ENCODE data around the gene POU4F3.
"Not testable (repeated sequence)": the region's sequence is repeated elsewhere in the genome, so short reads cannot be mapped to it uniquely, and the experiment has no call there.

Gene POU4F3, protein sequence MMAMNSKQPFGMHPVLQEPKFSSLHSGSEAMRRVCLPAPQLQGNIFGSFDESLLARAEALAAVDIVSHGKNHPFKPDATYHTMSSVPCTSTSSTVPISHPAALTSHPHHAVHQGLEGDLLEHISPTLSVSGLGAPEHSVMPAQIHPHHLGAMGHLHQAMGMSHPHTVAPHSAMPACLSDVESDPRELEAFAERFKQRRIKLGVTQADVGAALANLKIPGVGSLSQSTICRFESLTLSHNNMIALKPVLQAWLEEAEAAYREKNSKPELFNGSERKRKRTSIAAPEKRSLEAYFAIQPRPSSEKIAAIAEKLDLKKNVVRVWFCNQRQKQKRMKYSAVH

DNA sequence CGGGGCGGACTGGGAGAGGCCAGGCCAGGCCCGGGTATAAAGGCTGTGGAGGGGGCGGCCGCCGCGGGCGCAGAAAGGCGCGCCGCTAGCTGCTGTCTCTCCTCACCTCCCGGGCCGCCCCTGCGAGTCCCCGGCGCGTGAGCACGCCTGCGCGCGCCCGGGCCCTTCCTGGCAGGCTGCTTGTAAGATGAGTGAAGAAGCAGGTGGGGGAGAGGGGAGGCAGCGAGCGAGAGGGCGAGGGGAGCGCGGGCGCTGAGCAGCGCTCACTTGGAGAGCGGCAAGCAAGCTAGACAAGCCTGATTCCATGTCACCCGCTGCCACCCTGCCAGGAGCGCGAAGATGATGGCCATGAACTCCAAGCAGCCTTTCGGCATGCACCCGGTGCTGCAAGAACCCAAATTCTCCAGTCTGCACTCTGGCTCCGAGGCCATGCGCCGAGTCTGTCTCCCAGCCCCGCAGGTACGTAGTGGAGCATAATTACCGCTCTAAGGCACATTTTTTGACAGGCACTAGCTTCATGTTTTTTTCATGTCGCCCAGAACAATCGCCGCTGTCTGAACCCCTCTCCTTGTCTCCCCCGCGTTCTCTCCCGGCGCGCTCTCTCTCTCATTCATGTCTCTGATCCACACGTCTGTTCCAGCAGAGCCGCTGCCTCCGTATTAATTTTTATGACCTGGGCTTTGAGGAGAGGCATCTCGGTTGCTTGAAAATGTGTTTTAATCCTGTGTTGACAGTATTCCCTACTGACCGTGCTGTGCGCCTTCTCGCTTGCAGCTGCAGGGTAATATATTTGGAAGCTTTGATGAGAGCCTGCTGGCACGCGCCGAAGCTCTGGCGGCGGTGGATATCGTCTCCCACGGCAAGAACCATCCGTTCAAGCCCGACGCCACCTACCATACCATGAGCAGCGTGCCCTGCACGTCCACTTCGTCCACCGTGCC, at the start of gene POU4F3:
Gene POU4F3, plus strand, starts transcription at position 66 of the 941 bp plus-strand sequence. Its CDS starts 274 bp downstream, at position 340.
- DNase-seq = no peak

DNA sequence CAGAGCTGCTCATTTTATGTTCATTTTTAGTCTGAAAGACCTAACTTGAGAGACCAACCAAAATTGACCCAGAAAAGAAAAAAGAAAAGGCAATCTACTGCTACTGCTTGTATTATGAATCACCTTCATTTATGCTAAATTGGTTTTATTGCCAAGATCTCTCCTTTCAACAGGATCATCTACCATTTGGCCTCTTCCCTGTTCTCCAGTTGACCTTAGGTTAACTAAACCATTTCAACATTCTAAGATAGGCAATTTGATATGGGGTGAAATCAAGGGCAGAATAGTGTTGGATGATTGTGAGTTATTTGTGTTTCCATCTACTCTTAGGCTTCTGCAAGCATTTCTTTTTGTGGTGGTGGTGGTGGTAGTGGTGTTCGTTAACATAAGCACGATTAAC, 48.3 kb upstream of the POU4F3 start:
- no peak for DNase-seq

DNA sequence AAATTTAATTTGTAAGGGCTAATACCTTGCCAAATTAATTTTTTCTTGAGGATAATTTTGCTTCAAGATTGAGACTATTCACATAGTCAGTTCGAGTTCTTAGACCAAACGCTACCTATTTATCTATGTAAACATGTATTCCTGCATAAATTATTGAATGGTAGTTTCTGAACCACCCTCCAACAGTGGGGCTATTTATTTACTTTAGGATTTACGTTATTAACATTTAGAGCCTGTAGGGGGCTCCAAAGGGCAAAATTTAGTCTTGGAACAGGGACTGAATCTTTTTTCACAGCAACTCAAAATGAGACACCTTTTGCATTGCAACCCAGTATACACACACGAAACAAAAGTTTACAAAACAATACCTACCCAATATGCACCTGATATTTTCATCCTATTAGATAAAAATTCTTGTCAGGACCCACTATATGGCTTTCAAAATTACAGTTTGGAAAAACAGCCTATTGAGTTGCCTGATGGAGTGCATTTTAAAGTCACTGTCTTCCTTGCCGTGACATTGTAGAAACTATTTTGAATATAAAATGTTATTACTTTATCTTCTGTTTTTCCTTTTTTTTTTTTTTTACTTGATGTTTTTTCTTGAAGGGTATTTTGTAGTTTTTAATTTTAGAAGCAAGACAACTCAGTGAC, 47.1 kb upstream of the POU4F3 start:
- DNase-seq = no peak

DNA sequence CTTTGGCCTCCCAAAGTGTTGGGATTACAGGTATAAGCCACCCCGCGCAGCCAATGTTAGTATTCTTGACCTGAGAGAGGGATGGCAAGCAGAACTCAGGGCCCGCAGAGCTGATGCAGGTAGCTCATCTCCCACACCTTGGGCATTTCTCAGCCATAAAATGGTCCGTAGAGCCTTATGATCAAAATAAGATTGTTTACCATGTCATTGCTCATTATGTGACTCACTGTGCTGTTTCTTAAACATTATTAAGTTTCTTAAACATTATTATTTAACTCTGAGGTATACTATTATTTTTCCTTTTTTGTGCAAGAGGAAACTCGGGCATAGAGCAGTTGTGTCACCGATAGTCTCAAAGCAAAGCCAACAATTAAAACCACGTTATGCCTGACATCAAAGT, 42.4 kb upstream of the POU4F3 start:
- DNase-seq = no peak

DNA sequence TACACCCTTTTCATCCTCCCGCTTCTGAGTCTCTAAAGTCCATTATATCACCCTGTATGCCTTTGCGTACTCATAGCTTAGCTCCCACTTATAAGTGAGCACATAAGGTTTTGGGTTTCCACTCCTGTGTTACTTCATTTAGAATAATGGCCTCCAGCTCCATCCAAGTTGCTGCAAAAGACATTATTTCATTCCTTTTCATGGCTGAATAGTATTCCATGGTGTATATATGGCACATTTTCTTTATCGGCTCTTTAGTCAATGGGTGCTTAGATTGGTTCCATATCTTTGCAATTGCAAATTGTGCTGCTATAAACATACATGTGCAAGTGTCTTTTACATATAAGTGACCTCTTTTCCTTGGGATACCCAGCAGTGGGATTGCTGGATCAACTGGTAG, 39.7 kb upstream of the POU4F3 start:
- DNase-seq = not testable (repeated sequence)

DNA sequence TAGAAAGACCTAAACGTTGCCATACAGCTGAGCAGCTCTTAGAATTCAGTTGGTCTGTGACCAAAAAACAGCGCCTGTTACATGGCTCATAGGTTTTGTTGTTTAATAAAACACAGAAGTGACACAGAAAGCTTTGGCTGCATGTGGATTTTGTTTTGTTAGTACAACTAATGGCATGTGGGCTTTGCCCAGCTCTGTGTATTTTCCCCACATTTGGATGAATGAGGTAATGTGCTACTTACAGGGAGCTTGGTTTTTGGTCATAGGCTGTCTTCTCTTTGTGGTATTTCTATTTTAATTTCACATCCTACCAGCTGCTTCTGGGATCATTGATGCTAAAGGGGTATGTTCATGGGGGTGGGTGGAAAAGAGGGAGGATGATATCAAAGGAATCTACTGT, 37.0 kb upstream of the POU4F3 start:
- no peak for DNase-seq

DNA sequence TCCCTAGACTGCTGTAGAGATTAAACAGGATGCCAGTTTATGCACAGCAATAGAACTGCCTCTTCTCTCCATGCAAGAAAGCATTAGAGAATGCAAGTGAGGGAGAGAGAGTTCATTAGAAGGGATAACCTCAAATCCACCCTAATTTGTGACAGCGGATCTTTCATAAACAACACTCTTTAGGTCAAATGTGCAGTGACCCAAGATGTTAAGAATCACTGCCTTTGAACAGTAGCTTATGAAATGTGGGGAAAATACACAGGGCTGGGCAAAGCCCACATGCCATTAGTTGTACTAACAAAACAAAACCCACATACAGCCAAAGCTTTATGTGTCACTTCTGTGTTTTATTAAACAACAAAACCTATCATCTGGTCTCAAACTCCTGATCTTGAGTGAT, 36.2 kb upstream of the POU4F3 start:
- DNase-seq = no peak

DNA sequence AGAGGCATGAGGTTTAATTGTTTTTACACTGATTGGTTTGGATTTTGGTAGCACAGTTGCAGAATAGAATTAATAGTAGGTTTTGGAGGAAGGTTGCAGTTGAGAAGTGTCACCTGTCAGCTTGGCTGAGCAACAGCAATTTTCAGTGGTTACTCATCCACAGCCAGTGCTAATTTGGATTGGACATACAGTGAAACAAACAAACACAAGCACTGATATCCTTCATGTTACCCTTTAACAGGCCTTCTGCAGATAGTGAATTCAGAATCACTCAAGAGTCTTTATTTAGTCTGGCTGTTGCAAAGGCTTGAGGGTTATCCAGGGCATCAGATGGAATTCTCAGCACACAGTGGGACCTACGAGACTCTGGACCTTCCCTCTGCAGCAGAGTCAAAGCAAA, 31.8 kb upstream of the POU4F3 start:
- DNase-seq = no peak

DNA sequence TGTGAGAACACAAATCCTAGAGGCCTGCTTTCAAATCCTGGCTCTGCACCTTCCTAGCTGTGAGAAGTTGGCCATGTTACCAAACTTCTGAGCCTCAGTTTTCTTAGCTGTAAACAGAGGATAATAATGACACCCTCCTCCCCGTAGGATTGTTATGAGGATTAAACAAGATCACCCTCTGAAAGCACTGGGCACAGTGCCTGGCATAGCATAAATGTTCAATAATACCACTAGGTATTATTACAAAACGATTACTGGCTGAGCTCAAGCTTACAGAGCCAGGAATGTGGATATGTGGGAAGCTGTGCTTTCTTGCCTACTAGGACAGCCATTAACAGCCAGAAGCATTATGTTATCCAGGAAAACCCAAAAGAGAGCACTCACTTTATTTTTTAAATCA, 30.8 kb upstream of the POU4F3 start:
- DNase-seq = no peak

DNA sequence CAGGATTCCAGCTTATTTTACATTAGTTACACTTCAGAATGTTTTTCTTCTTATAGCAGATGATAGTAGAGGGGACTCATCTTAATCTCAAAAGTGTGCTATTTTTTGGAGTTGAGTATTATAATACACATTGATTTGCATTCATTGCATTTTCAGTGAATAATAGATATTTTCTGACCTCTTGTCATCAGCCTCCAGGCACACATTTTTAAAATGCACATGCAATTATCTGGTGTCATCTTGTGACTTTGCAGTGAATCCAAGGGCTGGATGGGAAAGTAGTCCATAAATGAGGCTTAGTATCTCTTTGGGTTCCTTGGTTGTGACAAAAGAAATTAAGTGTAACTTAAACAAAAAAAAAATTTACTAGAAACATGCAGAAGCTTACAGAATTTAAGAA, 28.1 kb upstream of the POU4F3 start:
- DNase-seq = no peak

DNA sequence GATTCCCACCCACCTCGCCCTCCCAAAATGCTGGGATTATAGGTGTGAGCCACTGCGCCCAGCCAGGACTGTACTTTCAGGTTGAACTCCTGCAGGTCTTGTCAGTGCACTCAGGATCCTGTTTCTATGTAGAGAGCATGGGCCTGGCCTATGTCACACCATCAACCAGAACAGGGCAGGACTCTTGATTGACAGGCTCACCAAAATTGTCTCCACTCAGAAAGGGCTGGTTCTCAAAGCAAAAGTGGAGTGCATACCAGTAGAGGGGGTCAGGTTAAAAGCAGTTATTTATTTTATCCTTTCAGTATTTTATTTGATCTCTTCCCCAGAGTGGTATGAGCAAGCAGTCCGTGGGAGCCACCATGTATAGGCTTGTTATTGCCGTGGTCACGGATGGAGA, 27.4 kb upstream of the POU4F3 start:
- no peak for DNase-seq

DNA sequence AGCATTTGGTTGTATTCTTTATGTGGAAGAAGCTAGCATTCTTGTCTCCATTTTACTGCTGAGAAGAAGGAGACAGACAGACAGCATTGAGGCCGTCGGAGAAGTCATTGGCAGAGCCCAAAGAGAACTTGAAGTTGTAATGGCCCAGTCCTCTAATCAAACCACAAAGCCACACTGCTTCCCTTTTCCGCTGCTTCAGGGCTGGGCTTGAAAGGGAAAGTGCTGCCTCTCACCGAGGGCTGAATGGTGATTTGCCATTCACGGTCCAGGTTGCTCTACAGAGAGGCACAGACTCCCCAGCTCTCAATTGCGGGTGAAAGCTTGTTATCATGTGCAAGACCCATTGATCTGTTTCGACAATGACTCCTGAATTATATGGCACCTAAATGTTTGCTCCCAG, 25.6 kb upstream of the POU4F3 start:
- DNase-seq = no peak

DNA sequence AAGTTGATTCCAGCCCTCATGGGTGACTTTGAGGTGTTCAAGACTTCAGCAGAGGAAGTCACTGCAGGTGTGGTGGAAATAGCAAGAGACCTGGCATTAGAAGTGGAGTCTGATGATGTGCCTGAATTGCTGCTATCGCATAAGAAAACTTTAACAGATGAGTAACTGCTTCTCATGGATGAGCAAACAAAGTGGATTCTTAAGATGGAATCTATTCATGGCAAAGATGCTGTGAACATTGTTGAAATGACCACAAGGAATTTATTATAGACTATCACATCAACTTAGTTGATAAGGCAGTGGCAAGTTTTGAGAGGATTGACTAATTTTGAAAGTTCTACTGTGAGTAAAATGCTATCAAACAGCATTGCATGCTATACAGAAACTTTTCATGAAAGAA, 17.1 kb upstream of the POU4F3 start:
- DNase-seq = no peak

DNA sequence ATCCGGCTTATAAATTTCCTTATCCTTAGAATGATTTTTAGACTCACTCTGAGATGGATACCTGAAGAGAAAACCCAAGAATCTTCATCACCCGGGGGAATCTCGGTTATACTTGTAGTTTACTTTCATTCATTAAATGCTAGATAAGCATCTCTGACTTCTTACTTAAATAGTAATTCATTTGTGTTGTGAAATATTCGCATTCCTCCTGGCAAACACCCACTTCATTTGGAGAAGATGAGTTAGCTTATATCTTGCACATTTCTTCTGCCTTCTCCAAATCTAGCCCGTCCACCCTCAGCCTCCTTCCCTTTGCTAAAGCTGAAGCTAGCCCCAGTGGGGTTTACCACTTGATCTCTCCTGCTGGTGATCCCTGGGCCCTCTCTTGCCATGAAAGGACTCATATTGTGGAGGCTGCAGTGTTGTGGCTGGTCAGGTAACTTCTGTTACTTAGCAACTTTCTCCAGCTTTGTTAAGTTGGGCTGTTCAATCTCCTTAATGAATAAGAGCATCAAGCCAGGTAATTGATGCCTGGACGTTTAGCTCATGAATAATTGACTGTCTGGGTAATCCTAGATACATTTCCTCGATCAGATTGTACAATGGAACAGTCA, 11.3 kb upstream of the POU4F3 start:
- DNase-seq = no peak

DNA sequence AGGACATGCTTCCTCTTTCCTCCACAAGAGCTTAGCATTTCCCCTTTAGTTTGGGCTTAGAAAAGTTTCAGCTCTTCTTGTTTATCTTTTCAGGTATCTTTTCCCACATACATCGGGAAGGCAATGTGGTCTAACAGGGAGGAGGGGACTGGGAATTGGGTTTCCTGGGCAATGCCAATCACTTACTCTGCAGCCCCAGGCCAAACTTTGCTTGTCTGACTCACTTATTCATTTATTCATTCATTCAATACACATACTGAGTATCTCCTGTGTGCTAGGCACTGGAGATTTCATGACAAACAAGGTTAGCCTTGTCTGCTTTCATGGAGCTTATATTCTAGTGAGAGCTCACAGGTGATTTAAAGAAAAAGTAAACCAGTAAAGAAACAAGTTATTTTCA, 10.7 kb upstream of the POU4F3 start:
- no peak for DNase-seq

DNA sequence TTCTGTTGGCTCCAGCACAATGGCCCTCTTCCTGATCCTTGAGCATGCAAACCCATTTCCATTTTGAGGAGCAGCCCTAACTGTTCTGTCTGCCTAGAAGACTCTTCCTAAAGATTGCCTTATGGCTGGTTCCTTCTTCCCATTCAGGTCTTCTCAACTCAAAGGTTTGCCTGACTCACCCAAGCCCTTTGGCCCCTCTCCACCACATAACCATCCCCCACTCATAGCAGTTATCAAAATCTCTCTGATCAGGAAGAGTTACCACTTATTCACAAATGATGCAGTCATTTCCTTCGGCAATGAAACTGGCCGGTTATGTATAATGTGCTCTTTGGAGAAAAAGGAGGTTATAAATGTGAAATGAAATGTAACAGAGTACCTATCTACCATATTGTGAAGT, 8.9 kb upstream of the POU4F3 start:
- DNase-seq = no peak

DNA sequence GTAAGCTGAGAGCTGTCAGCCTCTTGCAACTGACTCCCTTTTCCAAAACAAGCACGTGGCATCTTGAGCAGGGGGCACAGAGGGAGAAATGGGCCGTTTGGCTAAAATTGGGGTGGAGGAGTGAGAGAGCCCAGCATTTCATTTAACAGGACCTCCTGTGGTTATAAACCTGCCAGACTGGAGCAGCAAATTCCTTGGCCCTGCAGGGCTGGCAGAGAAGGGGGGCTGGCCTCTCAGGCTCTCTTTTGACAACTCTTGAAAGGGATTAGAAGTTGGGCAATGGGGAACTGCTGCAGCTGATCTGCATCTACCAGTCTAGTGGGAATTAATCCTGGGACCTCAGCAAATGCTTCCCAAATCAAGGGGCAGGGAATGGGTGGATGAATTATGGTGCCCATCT, 7.2 kb upstream of the POU4F3 start:
- no peak for DNase-seq

DNA sequence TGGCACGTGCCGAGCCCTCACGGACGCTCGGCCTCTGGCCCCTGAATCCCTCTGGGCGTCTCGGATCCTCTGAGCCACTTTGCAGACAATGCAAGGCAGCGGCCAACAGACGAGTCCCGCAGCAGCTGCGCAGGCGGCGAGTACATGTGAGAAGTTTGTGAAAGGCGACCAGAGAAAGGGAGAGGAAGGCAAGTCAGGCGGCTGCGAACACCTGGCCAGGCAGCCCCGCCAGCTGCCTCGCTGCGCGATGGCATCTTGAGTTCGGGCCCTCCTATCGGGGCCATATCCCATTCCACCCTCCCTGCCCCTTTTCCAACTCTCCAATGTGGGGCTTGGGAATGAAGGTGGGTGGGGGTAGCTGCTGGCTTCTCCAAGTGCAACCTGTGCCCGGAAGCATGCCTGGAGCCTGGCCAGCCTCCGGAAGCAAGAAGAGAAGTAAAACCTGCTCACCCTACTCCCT, 4.5 kb upstream of the POU4F3 start:
- DNase-seq = no peak

DNA sequence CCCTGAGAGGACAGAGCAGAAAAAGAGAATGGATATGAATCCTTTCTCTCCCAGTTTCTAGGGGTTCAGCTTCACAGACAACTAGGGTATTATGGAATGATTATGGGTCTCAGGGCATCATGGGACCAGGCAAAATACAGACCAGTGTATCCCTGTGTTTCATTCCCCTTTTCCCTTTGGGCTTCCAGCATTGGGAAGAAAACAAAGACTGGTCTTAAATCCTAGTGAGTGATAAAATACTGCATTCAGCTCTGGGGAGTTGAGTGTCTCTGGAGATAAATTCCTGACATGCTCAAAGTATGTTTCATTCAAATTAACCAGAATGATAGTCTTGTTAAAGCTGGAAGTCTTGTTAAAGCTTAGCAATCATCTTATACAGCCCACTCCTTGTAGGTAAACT, 2.4 kb upstream of the POU4F3 start:
- no peak for DNase-seq

DNA sequence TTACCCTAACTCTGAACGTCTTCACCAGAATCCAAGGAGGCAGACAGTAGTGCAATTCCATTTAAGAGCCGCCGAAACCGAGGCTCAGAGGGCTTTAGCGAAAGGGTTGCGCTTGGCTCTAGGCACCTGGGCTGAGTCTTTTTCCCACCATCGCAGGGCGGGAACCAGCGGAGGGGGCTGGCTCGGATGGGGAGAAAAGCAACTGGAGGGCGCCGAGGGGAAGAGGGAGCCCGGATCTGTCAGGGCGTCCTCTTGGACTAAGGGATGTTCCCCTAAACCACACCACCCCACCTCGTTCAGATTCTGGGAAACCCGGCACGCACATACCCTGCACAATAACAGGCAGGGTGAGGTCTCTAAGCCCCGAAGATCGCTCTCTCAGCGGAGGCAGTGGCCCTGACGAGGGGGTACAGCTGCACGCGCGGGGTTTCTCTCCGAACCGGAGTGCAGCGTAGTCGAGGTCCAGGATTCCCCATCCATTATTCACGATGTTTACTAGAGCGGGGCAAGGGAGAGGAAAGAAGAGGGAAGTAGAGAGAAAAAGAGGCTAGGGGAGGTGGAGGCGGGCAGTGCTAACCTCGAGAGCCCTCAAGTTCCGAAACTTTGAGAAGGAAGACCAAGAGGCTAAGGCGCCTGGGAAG, 1.3 kb upstream of the POU4F3 start:
- no peak for DNase-seq

DNA sequence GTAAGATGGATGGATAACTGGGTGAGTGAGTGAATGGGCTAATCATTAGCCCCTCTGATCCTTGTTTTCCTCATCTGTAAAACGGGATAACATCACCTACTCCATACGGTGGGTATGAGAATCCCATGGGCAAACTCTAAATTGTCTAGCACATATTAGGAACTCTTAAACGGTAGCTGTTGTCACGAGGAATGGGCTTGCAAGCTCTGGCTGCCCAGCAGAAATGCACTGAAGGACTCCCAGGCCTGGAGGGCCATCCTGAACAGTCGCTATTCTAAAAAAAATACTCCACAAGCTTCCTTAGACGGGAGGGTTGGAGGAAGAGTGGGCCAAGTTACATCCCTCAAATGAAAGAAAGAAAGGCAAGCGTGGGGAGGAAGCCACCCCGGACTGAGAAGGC, 711 bp upstream of the POU4F3 start:
- no peak for DNase-seq

DNA sequence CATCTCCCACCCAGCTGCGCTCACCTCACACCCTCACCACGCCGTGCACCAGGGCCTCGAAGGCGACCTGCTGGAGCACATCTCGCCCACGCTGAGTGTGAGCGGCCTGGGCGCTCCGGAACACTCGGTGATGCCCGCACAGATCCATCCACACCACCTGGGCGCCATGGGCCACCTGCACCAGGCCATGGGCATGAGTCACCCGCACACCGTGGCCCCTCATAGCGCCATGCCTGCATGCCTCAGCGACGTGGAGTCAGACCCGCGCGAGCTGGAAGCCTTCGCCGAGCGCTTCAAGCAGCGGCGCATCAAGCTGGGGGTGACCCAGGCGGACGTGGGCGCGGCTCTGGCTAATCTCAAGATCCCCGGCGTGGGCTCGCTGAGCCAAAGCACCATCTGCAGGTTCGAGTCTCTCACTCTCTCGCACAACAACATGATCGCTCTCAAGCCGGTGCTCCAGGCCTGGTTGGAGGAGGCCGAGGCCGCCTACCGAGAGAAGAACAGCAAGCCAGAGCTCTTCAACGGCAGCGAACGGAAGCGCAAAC, 1.1 kb downstream of the POU4F3 start:
- DNase-seq = no peak

All from right hindlimb (tissue), 1 donor.